OCI-LY3 (cell line): ENCODE data around the gene BRK1.

Source experiments
- EZH2phosphoT487 ChIP-seq: fragments of 200-600 bp; shearing (Covaris generic); IDR thresholded peaks from 2 replicates; pipeline ENCODE4 v1.6.1; 2018; ENCODE audit warnings: antibody characterized with exemption, mixed run types, low read depth
- TF ChIP-seq, protein P1 (sequence below): fragments of 200-600, 300-600 bp; sonication (generic); IDR thresholded peaks from 2 replicates; pipeline ENCODE4 v1.5.1; 2014; ENCODE audit warnings: antibody characterized with exemption, low read length, low read depth

DNA sequence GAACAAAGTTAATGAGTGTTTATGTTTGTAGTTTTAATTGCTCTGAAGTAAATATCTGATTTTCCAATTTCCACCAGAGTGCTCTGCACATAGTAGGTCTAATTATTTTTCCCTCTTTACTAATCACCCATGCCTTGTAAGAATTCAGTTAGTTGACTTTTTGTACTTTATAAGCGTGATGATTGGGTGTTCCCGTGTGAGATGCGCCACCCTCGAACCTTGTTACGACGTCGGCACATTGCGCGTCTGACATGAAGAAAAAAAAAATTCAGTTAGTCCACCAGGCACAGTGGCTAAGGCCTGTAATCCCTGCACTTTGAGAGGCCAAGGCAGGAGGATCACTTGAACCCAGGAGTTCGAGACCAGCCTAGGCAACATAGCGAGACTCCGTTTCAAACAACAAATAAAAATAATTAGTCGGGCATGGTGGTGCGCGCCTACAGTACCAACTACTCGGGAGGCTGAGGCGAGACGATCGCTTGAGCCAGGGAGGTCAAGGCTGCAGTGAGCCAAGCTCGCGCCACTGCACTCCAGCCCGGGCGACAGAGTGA lies 25.6 kb downstream of the BRK1 start:
- TF ChIP-seq, protein P1, sequence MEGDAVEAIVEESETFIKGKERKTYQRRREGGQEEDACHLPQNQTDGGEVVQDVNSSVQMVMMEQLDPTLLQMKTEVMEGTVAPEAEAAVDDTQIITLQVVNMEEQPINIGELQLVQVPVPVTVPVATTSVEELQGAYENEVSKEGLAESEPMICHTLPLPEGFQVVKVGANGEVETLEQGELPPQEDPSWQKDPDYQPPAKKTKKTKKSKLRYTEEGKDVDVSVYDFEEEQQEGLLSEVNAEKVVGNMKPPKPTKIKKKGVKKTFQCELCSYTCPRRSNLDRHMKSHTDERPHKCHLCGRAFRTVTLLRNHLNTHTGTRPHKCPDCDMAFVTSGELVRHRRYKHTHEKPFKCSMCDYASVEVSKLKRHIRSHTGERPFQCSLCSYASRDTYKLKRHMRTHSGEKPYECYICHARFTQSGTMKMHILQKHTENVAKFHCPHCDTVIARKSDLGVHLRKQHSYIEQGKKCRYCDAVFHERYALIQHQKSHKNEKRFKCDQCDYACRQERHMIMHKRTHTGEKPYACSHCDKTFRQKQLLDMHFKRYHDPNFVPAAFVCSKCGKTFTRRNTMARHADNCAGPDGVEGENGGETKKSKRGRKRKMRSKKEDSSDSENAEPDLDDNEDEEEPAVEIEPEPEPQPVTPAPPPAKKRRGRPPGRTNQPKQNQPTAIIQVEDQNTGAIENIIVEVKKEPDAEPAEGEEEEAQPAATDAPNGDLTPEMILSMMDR = no peak
- no peak for TF ChIP-seq EZH2phosphoT487
